Dendritic cell treated with granulocyte-macrophage colony-stimulating factor and Interleukin-4, amounts not matched to agents 40 ng/mL and 50 ng/mL, for 4 days (primary cell): ENCODE data around the gene SOX5.

Experiments
- H3K27ac Mint-ChIP-seq: one replicate; pipeline ENCODE4 v1.8.0; 2022; ENCODE audit warnings: mild to moderate bottlenecking, mixed read lengths
- H3K27me3 Mint-ChIP-seq: one replicate; pipeline ENCODE4 v1.8.0; 2022; ENCODE audit warnings: mild to moderate bottlenecking, mixed read lengths
- H3K36me3 Mint-ChIP-seq: one replicate; pipeline ENCODE4 v1.8.0; 2022; ENCODE audit warnings: low read depth, mixed read lengths
- H3K4me1 Mint-ChIP-seq: one replicate; pipeline ENCODE4 v1.8.0; 2022; ENCODE audit warnings: low read depth, mixed read lengths
- H3K4me3 Mint-ChIP-seq: one replicate; pipeline ENCODE4 v1.8.0; 2022; ENCODE audit warnings: mild to moderate bottlenecking, moderate library complexity, mixed read lengths
- H3K9me3 Mint-ChIP-seq: one replicate; pipeline ENCODE4 v1.8.0; 2022; ENCODE audit warnings: mixed read lengths
- intact Hi-C: fragments of 100-400 bp; cut with micrococcal nuclease; formaldehyde crosslinking; loops from one replicate; pipeline ENCODE4 v1.15.0; 2022

SOX5 gene

DNA sequence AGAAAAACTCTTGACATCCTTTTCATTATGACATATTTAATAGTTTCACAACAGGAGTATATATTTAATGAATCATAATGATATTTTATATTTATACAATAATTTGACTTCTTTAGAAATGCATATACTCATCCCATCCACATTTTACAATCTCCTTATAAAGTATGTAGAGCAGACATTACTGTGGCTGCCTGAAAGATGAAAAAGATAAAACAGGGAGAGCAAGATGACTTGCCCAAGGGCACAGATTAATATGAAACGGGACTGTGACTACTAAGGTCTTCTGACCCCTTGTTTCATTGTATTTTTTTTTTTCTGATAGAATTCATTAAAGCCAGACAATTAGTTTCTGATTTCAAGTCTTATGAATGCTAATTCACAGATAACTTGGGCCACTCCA is 293.6 kb downstream of the SOX5 start:
- Mint-ChIP-seq H3K36me3 (no peaks in the 10 kb centered on the region), H3K9me3 (peaks cover 27% of the 10 kb centered on the region), H3K4me1 (no peaks in the 10 kb centered on the region), H3K4me3 (no peak overlapping the region), H3K27me3 (no peaks in the 10 kb centered on the region), H3K27ac (no peak overlapping the region)
- intact Hi-C loops, result no loop called here

DNA sequence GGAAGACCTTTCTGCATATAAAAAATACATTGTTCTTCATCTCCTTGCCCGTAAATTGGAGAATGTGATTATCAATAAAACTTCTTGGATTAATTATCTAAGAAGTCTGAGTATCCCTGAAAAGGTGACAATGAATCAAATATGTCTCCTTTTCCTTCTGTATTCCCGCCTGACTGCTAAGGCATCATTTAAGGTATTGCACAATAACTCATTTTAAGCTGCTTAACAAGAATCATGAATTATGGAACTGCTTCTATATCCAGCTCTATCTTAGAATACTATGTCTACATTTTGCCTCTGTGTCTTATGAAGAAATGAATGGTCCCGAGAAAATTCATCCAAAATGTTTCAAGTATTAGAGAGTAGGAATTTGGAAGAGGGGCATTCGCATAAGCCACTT is 294.4 kb downstream of the SOX5 start:
- no peaks in the 10 kb centered on the region for H3K36me3 Mint-ChIP-seq
- H3K4me3 Mint-ChIP-seq, result no peak overlapping the region
- H3K9me3 Mint-ChIP-seq, result peaks cover 35% of the 10 kb centered on the region
- no peak overlapping the region for H3K27ac Mint-ChIP-seq
- intact Hi-C loops, result no loop called here
- no peaks in the 10 kb centered on the region for H3K27me3 Mint-ChIP-seq
- H3K4me1 Mint-ChIP-seq, result no peaks in the 10 kb centered on the region

DNA sequence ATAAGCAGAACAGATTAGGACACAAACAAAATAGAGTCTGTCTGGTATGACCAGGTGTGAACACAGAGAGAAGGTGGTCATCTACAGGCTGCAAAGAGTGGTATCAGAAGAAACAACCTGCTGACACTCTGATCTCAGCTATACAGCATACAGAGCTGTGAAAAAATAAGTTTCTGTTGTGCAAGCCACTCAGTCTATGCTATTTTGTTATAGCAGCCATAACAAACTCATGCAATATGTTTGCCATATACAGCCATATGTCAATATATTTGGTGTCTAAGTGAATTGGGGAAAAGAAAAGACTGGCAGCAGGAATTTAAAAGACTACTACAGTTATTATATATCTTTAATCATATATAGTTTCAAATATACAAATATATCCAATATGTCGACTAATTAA is 300.9 kb downstream of the SOX5 start:
- no peaks in the 10 kb centered on the region for H3K36me3 Mint-ChIP-seq
- H3K4me1 Mint-ChIP-seq, result no peaks in the 10 kb centered on the region
- peaks cover 56% of the 10 kb centered on the region for H3K9me3 Mint-ChIP-seq
- H3K27ac Mint-ChIP-seq, result no peak overlapping the region
- no peaks in the 10 kb centered on the region for H3K27me3 Mint-ChIP-seq
- no peak overlapping the region for H3K4me3 Mint-ChIP-seq
- intact Hi-C loops, result no loop called here

DNA sequence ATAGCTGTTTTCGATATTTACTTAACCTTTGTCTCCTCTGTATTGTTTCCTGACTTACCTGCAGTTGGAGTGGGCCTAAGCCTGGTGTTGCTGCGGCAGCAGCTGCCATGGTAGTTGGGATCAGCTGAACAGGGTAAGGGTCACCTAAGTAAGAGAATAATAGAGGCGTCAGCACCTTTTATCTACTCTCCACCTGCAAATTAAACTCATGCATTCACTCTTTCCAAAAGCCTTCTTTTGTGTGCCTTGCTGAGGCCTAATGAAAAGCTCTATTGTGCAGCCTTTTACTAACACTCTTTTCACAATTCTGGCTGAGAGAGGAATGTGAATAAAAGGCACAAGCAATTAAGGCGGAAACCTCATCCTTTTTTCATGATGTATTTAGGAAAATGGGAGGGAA is 308.7 kb downstream of the SOX5 start:
- Mint-ChIP-seq H3K9me3 (peaks cover 41% of the 10 kb centered on the region), H3K27ac (no peak overlapping the region), H3K4me3 (no peak overlapping the region), H3K4me1 (no peaks in the 10 kb centered on the region), H3K36me3 (no peaks in the 10 kb centered on the region), H3K27me3 (no peaks in the 10 kb centered on the region)
- intact Hi-C loops, result no loop called here

DNA sequence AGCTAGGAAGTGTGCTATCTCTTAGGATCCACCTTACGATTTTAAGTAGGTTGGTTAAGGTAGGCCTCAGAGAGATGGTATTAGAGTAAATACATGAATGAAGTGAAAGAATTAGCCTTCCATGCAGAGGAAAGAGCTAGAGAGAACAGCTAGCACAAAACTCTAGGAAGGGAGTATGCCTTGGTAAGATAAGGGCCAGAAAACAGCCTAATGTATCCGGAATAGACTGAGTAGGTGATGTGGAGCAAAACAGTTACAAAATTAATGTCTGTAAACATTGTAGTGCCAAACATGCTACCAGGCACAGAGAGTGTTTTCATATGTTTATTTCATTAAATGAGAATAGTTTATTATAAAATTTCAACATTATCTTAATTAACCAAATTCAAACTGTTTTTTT is 315.1 kb downstream of the SOX5 start:
- peaks cover 20% of the 10 kb centered on the region for H3K9me3 Mint-ChIP-seq
- no peaks in the 10 kb centered on the region for H3K4me1 Mint-ChIP-seq
- no peak overlapping the region for H3K27ac Mint-ChIP-seq
- no peaks in the 10 kb centered on the region for H3K36me3 Mint-ChIP-seq
- no peak overlapping the region for H3K4me3 Mint-ChIP-seq
- H3K27me3 Mint-ChIP-seq, result no peaks in the 10 kb centered on the region
- intact Hi-C loops, result no loop called here

DNA sequence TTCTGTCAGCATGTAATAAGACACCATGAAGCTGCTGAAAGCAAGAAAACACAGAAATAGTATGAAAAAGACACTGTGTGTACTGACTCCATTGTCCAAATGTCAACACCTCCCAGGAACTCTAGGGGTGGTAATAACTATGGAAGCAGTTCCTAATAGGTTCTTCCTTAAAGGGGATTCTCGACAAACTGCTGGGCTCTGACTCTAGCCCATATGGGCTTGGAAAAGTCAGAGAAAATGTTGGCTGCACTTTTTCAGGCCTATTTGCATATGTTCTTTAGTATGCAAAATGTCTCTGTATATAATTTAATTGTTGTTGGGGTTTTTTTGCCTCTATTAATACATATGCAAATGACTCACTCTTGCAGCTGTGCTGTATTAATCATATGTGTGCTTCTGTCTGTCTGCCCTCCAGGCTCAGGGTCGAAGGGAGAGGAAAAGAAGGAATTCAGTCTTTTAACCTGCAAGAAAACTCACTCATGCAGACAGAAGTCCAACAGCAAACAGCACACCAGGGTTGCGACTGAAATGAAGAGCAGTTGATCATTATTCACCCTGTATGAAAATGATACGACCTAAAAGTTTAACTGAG is 317.6 kb downstream of the SOX5 start:
- H3K9me3 Mint-ChIP-seq, result peaks cover 14% of the 10 kb centered on the region
- no peak overlapping the region for H3K27ac Mint-ChIP-seq
- H3K36me3 Mint-ChIP-seq, result no peaks in the 10 kb centered on the region
- H3K4me1 Mint-ChIP-seq, result no peaks in the 10 kb centered on the region
- no peak overlapping the region for H3K4me3 Mint-ChIP-seq
- no peaks in the 10 kb centered on the region for H3K27me3 Mint-ChIP-seq
- intact Hi-C loops, result no loop called here

DNA sequence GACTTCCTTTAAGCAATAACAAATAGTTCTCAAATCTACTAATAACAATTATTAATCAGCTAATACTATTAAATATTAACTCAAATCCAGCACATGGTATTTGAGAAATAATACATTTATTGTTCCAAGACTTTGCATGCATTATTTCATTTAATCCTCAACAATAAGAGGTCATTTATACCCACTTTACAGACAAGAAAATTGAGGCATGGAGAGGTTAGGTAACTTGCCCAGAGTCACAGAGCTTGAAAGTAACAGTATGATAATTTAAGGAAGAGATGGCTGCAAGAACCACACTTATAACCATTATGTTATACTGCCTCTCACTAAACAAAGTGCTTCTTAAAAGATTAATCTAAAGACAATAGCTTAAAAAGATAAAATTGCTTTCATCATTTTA is 318.9 kb downstream of the SOX5 start:
- no peak overlapping the region for H3K4me3 Mint-ChIP-seq
- no peaks in the 10 kb centered on the region for H3K4me1 Mint-ChIP-seq
- no peaks in the 10 kb centered on the region for H3K36me3 Mint-ChIP-seq
- peaks cover 16% of the 10 kb centered on the region for H3K9me3 Mint-ChIP-seq
- intact Hi-C loops, result no loop called here
- H3K27me3 Mint-ChIP-seq, result no peaks in the 10 kb centered on the region
- no peak overlapping the region for H3K27ac Mint-ChIP-seq

DNA sequence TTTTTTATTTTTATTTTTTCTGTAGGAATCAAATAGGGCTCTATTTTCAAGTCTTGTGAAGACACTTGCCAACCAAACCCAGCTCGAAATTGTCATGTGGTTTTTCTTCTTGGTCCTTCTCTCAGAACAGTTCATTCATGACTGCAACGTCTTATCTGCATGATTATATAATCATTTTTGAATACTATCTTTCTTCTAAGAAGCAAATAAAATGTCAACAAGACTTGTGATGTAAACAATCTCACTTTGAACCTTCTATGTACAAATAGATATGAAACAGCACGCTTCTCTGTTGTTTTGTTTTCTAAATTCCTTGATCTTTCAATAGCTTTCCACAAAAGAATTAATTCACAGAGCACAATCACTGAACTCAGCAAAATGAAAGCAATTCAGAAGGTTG is 320.7 kb downstream of the SOX5 start:
- Mint-ChIP-seq H3K27me3 (no peaks in the 10 kb centered on the region), H3K4me3 (no peak overlapping the region), H3K36me3 (no peaks in the 10 kb centered on the region), H3K4me1 (no peaks in the 10 kb centered on the region), H3K9me3 (peaks cover 20% of the 10 kb centered on the region), H3K27ac (no peak overlapping the region)
- intact Hi-C loops, result no loop called here

DNA sequence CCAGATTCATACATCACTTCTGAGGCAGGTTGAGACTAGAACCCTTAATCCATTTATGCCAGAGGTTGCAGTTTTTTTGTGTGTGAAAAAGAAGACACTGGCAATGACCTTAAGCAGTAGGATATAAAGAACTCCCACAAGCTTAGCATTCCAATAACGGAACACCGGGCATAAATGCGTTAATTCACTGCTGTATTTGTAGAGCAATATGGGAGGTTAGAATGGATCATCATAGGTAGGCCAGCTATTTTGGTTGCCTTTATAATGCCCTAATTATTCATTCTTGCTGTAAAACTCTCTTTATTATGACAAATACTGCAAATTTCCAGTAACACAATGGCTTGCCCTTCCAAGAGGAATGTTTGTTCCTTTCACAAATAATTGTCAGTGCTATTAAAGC is 322.7 kb downstream of the SOX5 start:
- H3K9me3 Mint-ChIP-seq, result peaks cover 23% of the 10 kb centered on the region
- no peaks in the 10 kb centered on the region for H3K4me1 Mint-ChIP-seq
- H3K4me3 Mint-ChIP-seq, result no peak overlapping the region
- H3K27ac Mint-ChIP-seq, result no peak overlapping the region
- no peaks in the 10 kb centered on the region for H3K36me3 Mint-ChIP-seq
- intact Hi-C loops, result no loop called here
- H3K27me3 Mint-ChIP-seq, result no peaks in the 10 kb centered on the region

DNA sequence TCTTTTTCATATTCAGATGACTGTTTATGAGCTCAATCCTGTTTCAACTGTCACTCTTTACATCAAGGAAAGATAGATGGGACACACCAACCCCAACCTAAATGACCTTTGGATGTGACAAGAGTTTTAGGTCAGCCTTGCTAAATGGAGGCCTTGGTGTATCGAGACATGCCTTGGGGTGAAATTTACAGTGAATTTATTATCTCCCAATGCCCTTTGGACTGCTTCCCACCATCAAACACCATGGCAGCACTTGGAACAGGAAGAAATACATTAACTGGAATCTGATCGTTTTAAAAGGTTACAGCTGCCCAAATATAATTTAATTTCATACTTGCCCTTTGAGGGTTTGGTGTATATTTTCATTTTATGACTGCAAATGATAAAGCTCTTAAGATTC is 327.6 kb downstream of the SOX5 start:
- no peaks in the 10 kb centered on the region for H3K36me3 Mint-ChIP-seq
- H3K4me1 Mint-ChIP-seq, result no peaks in the 10 kb centered on the region
- no peaks in the 10 kb centered on the region for H3K27me3 Mint-ChIP-seq
- no peak overlapping the region for H3K27ac Mint-ChIP-seq
- intact Hi-C loops, result no loop called here
- no peak overlapping the region for H3K4me3 Mint-ChIP-seq
- H3K9me3 Mint-ChIP-seq, result peaks cover 41% of the 10 kb centered on the region

DNA sequence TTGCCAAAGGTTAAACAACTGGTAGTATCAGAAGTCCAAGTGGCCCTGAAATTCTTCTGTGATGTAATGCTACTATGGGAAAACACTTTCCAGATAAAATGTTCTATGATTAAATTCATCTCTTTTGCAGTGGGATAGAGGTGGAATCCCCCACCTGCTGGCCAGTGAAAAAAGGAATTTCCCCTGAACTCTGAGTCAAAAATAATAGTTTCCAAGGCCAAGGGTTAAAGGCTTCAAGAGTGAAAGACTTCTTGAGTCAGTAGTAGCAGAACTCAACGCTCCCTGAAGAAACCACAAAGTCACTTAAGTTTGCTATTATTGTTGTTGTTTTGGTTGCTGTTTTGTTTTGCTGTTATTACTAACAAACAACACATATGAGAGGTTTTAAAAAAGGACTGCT is 330.8 kb downstream of the SOX5 start:
- no peaks in the 10 kb centered on the region for H3K27me3 Mint-ChIP-seq
- intact Hi-C loops, result no loop called here
- peaks cover 37% of the 10 kb centered on the region for H3K9me3 Mint-ChIP-seq
- no peak overlapping the region for H3K4me3 Mint-ChIP-seq
- H3K36me3 Mint-ChIP-seq, result no peaks in the 10 kb centered on the region
- H3K27ac Mint-ChIP-seq, result no peak overlapping the region
- no peaks in the 10 kb centered on the region for H3K4me1 Mint-ChIP-seq

DNA sequence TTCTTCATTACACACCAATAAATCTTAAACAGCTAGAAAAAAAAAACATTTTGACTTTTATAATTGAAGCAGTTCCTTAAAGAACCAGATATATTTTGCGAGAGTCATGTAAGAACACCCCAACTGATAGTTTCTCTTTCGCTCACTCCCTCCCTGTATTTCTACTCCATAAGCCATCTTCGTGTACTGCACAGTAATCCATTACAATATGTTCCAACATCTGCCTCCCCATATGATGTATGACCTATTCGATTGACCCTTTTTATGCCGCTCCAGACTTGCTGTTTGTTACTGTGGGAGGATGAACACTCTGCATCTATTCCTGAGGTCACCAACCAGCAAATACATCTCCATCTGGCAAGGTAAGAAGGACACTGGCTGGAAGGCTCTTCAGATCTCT is 331.7 kb downstream of the SOX5 start:
- Mint-ChIP-seq H3K4me1 (no peaks in the 10 kb centered on the region), H3K9me3 (peaks cover 35% of the 10 kb centered on the region), H3K36me3 (no peaks in the 10 kb centered on the region), H3K4me3 (no peak overlapping the region), H3K27me3 (no peaks in the 10 kb centered on the region), H3K27ac (no peak overlapping the region)
- intact Hi-C loops, result no loop called here

DNA sequence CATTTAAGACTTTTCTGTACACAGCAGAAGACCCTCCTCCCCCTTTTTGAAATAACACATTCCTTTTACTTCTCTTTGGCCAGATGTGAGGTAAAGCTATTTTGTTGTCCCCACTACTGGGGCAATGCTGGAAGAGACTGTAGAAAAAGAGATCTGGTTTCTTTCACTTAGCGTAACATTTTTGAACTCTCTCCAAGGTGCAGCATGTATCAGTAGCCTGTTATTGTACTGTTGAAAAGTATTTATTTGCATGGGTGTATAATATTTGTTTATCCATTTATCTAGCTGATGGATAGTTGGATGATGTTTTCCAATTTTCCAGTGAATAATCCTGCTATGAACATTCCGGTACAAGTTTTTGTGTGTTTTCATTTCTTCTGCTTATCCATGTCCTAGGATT is 335.2 kb downstream of the SOX5 start:
- Mint-ChIP-seq H3K27ac (no peak overlapping the region), H3K27me3 (no peaks in the 10 kb centered on the region), H3K4me1 (no peaks in the 10 kb centered on the region), H3K9me3 (peaks cover 18% of the 10 kb centered on the region), H3K36me3 (no peaks in the 10 kb centered on the region), H3K4me3 (no peak overlapping the region)
- intact Hi-C loops, result no loop called here

DNA sequence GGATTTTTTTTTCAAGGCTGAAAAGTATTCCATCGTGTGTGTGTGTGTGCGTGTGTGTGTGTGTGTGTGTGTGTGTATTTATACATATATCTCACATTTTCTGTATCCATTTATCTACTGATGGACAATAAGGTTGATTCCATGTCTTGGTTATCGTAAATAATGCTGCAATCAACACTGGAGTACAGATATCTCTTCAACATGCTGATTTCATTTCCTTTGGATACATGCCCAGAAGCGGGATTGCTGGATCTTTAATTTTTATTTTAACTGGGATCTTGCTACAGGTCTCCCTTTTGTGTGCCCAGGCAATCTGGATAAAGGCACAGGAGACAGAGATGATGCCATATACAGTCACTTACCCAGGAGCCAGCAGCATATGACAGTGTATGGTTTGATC is 338.1 kb downstream of the SOX5 start:
- no peaks in the 10 kb centered on the region for H3K27me3 Mint-ChIP-seq
- no peaks in the 10 kb centered on the region for H3K4me1 Mint-ChIP-seq
- peaks cover 14% of the 10 kb centered on the region for H3K9me3 Mint-ChIP-seq
- H3K4me3 Mint-ChIP-seq, result no peak overlapping the region
- intact Hi-C loops, result no loop called here
- no peak overlapping the region for H3K27ac Mint-ChIP-seq
- H3K36me3 Mint-ChIP-seq, result no peaks in the 10 kb centered on the region

DNA sequence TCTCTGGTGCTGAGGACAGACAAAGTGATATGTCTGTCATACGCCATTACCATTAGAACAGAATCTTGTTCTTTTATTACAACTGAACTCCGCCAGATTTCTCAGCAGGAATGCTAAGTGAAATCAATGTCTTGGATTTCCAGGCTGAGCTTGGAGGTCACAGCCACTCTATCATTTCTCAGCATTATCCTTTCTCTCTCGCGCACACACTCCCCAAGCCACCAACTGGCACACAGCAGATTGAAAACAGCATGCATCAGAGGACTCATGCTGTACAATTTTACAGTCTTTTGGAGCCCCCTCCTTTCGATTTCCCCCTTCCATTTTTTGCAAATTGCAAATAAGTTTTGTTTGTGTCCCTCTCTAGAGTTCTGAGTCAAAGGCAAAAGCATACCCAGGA is 348.6 kb downstream of the SOX5 start:
- Mint-ChIP-seq H3K4me1 (no peaks in the 10 kb centered on the region), H3K27me3 (no peaks in the 10 kb centered on the region), H3K9me3 (peaks cover 30% of the 10 kb centered on the region), H3K36me3 (no peaks in the 10 kb centered on the region), H3K27ac (no peak overlapping the region), H3K4me3 (no peak overlapping the region)
- intact Hi-C loops, result no loop called here
